ENCODE measurements around the gene KRTAP5-11. TPM values are rescaled to one million over a fixed set of nuclear protein-coding genes. Genes with fewer than 3 reads are reported as not detected.
"Not testable (repeated sequence)": the region's sequence is repeated elsewhere in the genome, so short reads cannot be mapped to it uniquely, and the experiment has no call there.

Gene KRTAP5-11
- total RNA-seq, 1 experiment from 2014 or later: not detected

DNA sequence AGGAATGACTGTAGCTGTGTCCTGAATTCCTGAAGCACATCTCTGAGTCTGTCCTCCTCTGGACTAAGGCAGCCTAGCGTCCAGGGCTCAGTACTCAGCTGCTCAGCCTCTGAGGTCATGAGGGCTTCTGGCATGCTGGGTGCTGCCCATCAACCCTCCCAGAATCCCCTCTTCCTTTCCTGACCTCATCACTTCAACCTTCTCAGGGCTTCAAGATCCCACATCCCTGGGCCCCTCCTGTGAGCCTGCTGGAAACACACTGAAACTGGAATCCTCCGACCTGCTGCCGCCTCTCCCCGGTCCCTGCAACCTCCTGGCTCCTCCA is 44.0 kb downstream of the KRTAP5-11 start:
- H3K9ac ChIP-seq (ENCODE audit: low read length): no peak overlapping the region
- ChIA-PET CTCF (no interaction called here), RAD21 (ENCODE audit: low non-redundant PET in 1 of 2, low total read pairs in 2 of 2, uncharacterized antibody in 2 of 2, unreplicated experiment in 2 of 2) (no interaction called here), POLR2A (no interaction called here)
- H3K4me2 ChIP-seq (ENCODE audit: low read length): no peak overlapping the region
- ATAC-seq: no peak
- no peak for DNase-seq (ENCODE audit: low read depth, low spot score)
- no TSS peak for BruUV-seq (replicated peaks)
- TF ChIP-seq ZNF274 (IDR thresholded peaks at IDR 0.05; ENCODE audit: low read depth, low read length): no peak
- TF ChIP-seq ZFX (IDR thresholded peaks at IDR 0.05): no peak
- TF ChIP-seq TCF7L2 (IDR thresholded peaks at IDR 0.05; ENCODE audit: borderline replicate concordance, extremely low read depth, insufficient read depth, insufficient read length): no peak
- no peak for TF ChIP-seq SP1 (IDR thresholded peaks at IDR 0.05; ENCODE audit: low read depth)
- TF ChIP-seq, protein P1, sequence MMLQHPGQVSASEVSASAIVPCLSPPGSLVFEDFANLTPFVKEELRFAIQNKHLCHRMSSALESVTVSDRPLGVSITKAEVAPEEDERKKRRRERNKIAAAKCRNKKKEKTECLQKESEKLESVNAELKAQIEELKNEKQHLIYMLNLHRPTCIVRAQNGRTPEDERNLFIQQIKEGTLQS (IDR thresholded peaks at IDR 0.05): no peak
- no peak for TF ChIP-seq RAD21 (IDR thresholded peaks at IDR 0.05; ENCODE audit: low read depth)
- no peak for TF ChIP-seq JUND (IDR thresholded peaks at IDR 0.05)
- no peak for TF ChIP-seq SIN3A (IDR thresholded peaks at IDR 0.05; ENCODE audit: low read depth)
- no peak for TF ChIP-seq SRF (IDR thresholded peaks at IDR 0.05; ENCODE audit: low read depth)
- TF ChIP-seq, protein P2, sequence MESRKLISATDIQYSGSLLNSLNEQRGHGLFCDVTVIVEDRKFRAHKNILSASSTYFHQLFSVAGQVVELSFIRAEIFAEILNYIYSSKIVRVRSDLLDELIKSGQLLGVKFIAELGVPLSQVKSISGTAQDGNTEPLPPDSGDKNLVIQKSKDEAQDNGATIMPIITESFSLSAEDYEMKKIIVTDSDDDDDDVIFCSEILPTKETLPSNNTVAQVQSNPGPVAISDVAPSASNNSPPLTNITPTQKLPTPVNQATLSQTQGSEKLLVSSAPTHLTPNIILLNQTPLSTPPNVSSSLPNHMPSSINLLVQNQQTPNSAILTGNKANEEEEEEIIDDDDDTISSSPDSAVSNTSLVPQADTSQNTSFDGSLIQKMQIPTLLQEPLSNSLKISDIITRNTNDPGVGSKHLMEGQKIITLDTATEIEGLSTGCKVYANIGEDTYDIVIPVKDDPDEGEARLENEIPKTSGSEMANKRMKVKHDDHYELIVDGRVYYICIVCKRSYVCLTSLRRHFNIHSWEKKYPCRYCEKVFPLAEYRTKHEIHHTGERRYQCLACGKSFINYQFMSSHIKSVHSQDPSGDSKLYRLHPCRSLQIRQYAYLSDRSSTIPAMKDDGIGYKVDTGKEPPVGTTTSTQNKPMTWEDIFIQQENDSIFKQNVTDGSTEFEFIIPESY (IDR thresholded peaks at IDR 0.05; ENCODE audit: extremely low read depth, insufficient replicate concordance, low read length): no peak
- TF ChIP-seq ELF1 (IDR thresholded peaks at IDR 0.05; ENCODE audit: borderline replicate concordance, low read depth): no peak
- TF ChIP-seq EZH2phosphoT487 (IDR thresholded peaks at IDR 0.05; ENCODE audit: borderline replicate concordance): no peak
- no peak for TF ChIP-seq YY1 (IDR thresholded peaks at IDR 0.05; ENCODE audit: extremely low read depth, insufficient replicate concordance, low read depth, low read length)
- no peak for TF ChIP-seq FOSL1 (IDR thresholded peaks at IDR 0.05; ENCODE audit: low read depth)
- no peak for TF ChIP-seq EZH2 (IDR thresholded peaks at IDR 0.05)
- intact Hi-C loops (cut with micrococcal nuclease): no loop called here
- no peaks in the 10 kb centered on the region for H3K36me3 ChIP-seq (ENCODE audit: control insufficient read depth in 1 of 2, insufficient read depth in 2 of 2, low read length in 2 of 2)
- no peaks in the 10 kb centered on the region for H4K20me1 ChIP-seq (ENCODE audit: insufficient read depth)
- H3K79me2 ChIP-seq (ENCODE audit: insufficient read depth, low read length): no peaks in the 10 kb centered on the region
- no peak overlapping the region for H3K4me3 ChIP-seq (replicated peaks in 1 of 2; ENCODE audit: low read depth in 1 of 2, low read length in 2 of 2)
- H3K4me1 ChIP-seq (ENCODE audit: control insufficient read depth in 1 of 2, insufficient read depth in 2 of 2, low read length in 2 of 2): peaks cover 0 to 8% of the 10 kb centered on the region in 2 experiments; a peak in 2 of 4 replicates
- no peak overlapping the region for H3K27ac ChIP-seq (ENCODE audit: low read depth, low read length)
- H3K27me3 ChIP-seq (ENCODE audit: insufficient read depth, low read length): no peaks in the 10 kb centered on the region
- no peak overlapping the region for H2AFZ ChIP-seq (ENCODE audit: low read depth, low read length, poor library complexity, severe bottlenecking)
- no peaks in the 10 kb centered on the region for H3K9me2 ChIP-seq (ENCODE audit: insufficient read depth)
- H3K9me3 ChIP-seq (ENCODE audit: control insufficient read depth in 1 of 2, insufficient read depth in 1 of 2, low read depth in 1 of 2, low read length in 2 of 2): no peaks in the 10 kb centered on the region

DNA sequence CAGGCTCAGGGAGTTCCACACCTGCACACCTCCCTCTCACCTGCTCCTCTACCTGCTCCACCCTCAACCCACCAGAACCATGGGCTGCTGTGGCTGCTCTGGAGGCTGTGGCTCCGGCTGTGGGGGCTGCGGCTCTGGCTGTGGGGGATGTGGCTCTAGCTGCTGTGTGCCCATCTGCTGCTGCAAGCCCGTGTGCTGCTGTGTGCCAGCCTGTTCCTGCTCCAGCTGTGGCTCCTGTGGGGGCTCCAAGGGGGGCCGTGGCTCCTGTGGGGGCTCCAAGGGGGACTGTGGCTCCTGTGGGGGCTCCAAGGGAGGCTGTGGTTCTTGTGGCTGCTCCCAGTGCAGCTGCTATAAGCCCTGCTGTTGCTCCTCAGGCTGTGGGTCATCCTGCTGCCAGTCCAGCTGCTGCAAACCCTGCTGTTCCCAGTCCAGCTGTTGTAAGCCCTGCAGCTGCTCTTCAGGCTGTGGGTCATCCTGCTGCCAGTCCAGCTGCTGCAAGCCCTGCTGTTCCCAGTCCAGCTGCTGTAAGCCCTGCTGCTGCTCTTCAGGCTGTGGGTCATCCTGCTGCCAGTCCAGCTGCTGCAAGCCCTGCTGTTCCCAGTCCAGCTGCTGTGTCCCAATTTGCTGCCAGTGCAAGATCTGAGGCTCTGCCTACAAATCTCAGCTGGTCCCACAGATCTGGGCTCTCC is 44.6 kb downstream of the KRTAP5-11 start, which contains the start of gene KRTAP5-8:
TSS of gene KRTAP5-8 (plus strand) at position 49 of the 689 bp plus-strand sequence. CDS start at position 80, 31 bp downstream.
- H3K27ac ChIP-seq (ENCODE audit: low read depth, low read length); H3K79me2 ChIP-seq (ENCODE audit: insufficient read depth, low read length); H3K36me3 ChIP-seq (ENCODE audit: control insufficient read depth in 1 of 2, insufficient read depth in 2 of 2, low read length in 2 of 2); BruUV-seq (replicated peaks); H3K4me2 ChIP-seq (ENCODE audit: low read length); intact Hi-C loops (cut with micrococcal nuclease); POLR2A ChIA-PET; H3K4me3 ChIP-seq (replicated peaks in 1 of 2; ENCODE audit: low read depth in 1 of 2, low read length in 2 of 2); ATAC-seq; H3K9me3 ChIP-seq (ENCODE audit: control insufficient read depth in 1 of 2, insufficient read depth in 1 of 2, low read depth in 1 of 2, low read length in 2 of 2); RAD21 ChIA-PET (ENCODE audit: low non-redundant PET in 1 of 2, low total read pairs in 2 of 2, uncharacterized antibody in 2 of 2, unreplicated experiment in 2 of 2); H3K27me3 ChIP-seq (ENCODE audit: insufficient read depth, low read length); H2AFZ ChIP-seq (ENCODE audit: low read depth, low read length, poor library complexity, severe bottlenecking); DNase-seq (ENCODE audit: low read depth, low spot score); H4K20me1 ChIP-seq (ENCODE audit: insufficient read depth); H3K4me1 ChIP-seq (ENCODE audit: control insufficient read depth in 1 of 2, insufficient read depth in 2 of 2, low read length in 2 of 2); H3K9ac ChIP-seq (ENCODE audit: low read length); H3K9me2 ChIP-seq (ENCODE audit: insufficient read depth); CTCF ChIA-PET: not testable (repeated sequence)

Measured in HCT116 (cell line).